PFSK-1 (cell line): Measurements from ENCODE around the gene SH2D3C.
A peak's percentile ranks its signal among the peaks of the same experiment; 100 is the strongest.

Source experiments
- FOXP2 ChIP-seq: optimal IDR thresholded peaks from 2 replicates; pipeline ENCODE3; 2011; ENCODE audit warnings: borderline replicate concordance, control low read depth, inconsistent platforms; ENCODE audit not compliant: insufficient read depth; ENCODE audit errors: extremely low read length, extremely low read depth
- POLR2AphosphoS5 ChIP-seq: IDR thresholded peaks from 2 replicates; pipeline ENCODE4 v1.6.1; 2012; ENCODE audit warnings: low read depth, mild to moderate bottlenecking, control low read depth, low read length, moderate library complexity
- SIN3A ChIP-seq: IDR thresholded peaks from 2 replicates; pipeline ENCODE4 v1.6.1; 2012; ENCODE audit warnings: mild to moderate bottlenecking, low read length, moderate library complexity, borderline replicate concordance; ENCODE audit not compliant: insufficient read depth
- TAF1 ChIP-seq: IDR thresholded peaks from 2 replicates; pipeline ENCODE4 v1.6.1; 2012; ENCODE audit warnings: low read length, control low read depth, borderline replicate concordance; ENCODE audit not compliant: insufficient read depth
- TF ChIP-seq, protein P1 (sequence below), 2 experiments: IDR thresholded peaks; 2 replicates each; pipeline versions ENCODE4 v1.6.1 to v1.8.0; 2011 to 2012; ENCODE audit warnings: low read depth in 2 of 2, low read length in 2 of 2, control low read depth in 1 of 2, inconsistent platforms in 1 of 2, mild to moderate bottlenecking in 1 of 2, moderate library complexity in 1 of 2; ENCODE audit not compliant: insufficient read depth in 1 of 2

SH2D3C gene

GRCh38 chr9:127733614-127734013 lies 44.9 kb downstream of the SH2D3C start:
- no peak for TF ChIP-seq FOXP2
- no peak for TF ChIP-seq SIN3A
- TF ChIP-seq, protein P1, sequence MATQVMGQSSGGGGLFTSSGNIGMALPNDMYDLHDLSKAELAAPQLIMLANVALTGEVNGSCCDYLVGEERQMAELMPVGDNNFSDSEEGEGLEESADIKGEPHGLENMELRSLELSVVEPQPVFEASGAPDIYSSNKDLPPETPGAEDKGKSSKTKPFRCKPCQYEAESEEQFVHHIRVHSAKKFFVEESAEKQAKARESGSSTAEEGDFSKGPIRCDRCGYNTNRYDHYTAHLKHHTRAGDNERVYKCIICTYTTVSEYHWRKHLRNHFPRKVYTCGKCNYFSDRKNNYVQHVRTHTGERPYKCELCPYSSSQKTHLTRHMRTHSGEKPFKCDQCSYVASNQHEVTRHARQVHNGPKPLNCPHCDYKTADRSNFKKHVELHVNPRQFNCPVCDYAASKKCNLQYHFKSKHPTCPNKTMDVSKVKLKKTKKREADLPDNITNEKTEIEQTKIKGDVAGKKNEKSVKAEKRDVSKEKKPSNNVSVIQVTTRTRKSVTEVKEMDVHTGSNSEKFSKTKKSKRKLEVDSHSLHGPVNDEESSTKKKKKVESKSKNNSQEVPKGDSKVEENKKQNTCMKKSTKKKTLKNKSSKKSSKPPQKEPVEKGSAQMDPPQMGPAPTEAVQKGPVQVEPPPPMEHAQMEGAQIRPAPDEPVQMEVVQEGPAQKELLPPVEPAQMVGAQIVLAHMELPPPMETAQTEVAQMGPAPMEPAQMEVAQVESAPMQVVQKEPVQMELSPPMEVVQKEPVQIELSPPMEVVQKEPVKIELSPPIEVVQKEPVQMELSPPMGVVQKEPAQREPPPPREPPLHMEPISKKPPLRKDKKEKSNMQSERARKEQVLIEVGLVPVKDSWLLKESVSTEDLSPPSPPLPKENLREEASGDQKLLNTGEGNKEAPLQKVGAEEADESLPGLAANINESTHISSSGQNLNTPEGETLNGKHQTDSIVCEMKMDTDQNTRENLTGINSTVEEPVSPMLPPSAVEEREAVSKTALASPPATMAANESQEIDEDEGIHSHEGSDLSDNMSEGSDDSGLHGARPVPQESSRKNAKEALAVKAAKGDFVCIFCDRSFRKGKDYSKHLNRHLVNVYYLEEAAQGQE (IDR thresholded peaks at IDR 0.05; ENCODE audit: insufficient read depth in 1 of 2, low read depth in 2 of 2, low read length in 2 of 2) = no peak
- TF ChIP-seq POLR2AphosphoS5 = no peak
- TF ChIP-seq TAF1 = no peak

DNA sequence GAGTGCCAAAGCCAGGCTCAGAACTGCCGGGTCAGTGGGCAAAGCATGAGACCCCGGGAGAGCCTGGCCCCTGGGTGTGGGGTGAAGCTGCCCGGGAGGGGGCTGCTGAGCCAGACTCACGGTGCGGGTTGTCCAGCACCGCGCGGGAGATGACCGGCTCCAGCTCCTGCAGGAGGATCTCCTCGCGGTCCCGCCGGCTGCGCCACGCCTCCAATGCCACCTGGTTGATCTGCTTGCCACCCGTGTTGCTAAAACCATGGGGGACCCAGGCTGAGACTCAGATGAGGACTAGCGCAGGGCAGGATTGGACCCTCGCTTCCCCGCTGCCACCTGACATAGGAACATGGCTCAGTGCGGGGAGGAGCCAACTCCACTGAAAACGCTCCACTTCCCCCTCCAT lies 46.0 kb downstream of the SH2D3C start:
- TF ChIP-seq FOXP2 (no peak), TAF1 (no peak), POLR2AphosphoS5 (no peak), SIN3A (no peak)
- TF ChIP-seq, protein P1 (IDR thresholded peaks at IDR 0.05; ENCODE audit: insufficient read depth in 1 of 2, low read depth in 2 of 2, low read length in 2 of 2) = no peak

GRCh38 chr9:127731938-127732337 lies 46.5 kb downstream of the SH2D3C start:
- TF ChIP-seq POLR2AphosphoS5 = no peak
- TF ChIP-seq, protein P1 (IDR thresholded peaks at IDR 0.05; ENCODE audit: insufficient read depth in 1 of 2, low read depth in 2 of 2, low read length in 2 of 2) = 0 out of 4 replicates have a peak, but pooled peaks of 1 of the 2 experiments have one; percentile 35

GRCh38 chr9:127730799-127731410 lies 47.6 kb downstream of the SH2D3C start:
- no peak for TF ChIP-seq FOXP2
- TF ChIP-seq, protein P1 (IDR thresholded peaks at IDR 0.05; ENCODE audit: insufficient read depth in 1 of 2, low read depth in 2 of 2, low read length in 2 of 2) = no peak
- TF ChIP-seq SIN3A = no peak
- TF ChIP-seq TAF1 = no peak
- TF ChIP-seq POLR2AphosphoS5 = no peak

GRCh38 chr9:127730262-127730661 lies 48.2 kb downstream of the SH2D3C start:
- TF ChIP-seq FOXP2 (no peak), TAF1 (no peak), SIN3A (no peak), POLR2AphosphoS5 (no peak)
- TF ChIP-seq, protein P1 (IDR thresholded peaks at IDR 0.05; ENCODE audit: insufficient read depth in 1 of 2, low read depth in 2 of 2, low read length in 2 of 2) = no peak
